HG03103 (cell line): ENCODE results near the gene TELO2.

Experiments
- ATAC-seq: cut with Tn5 transposase; IDR thresholded peaks from one replicate; pipeline ENCODE4 v1.9.1; 2021; ENCODE audit warnings: low read depth; ENCODE audit not compliant: unreplicated experiment

Gene TELO2

GRCh38 chr16:1550069-1550468 lies 56.9 kb downstream of the TELO2 start:
- ATAC-seq: no peak

- ATAC-seq: no peak
These were observed 57.5 kb downstream of the TELO2 start for GRCh38 chr16:1550696-1551095.

- no peak for ATAC-seq
These were observed 58.0 kb downstream of the TELO2 start for GRCh38 chr16:1551166-1551565.

GRCh38 chr16:1552129-1552528 lies 59.0 kb downstream of the TELO2 start:
- no peak for ATAC-seq

- ATAC-seq: no peak
These were observed 61.0 kb downstream of the TELO2 start for GRCh38 chr16:1553946-1554825.

- no peak for ATAC-seq
These were observed 61.8 kb downstream of the TELO2 start for GRCh38 chr16:1554826-1555445.

GRCh38 chr16:1556254-1556653 lies 63.1 kb downstream of the TELO2 start:
- ATAC-seq: no peak

- ATAC-seq: no peak
These were observed 63.9 kb downstream of the TELO2 start for GRCh38 chr16:1557074-1557473.

GRCh38 chr16:1557576-1557975 lies 64.4 kb downstream of the TELO2 start:
- no peak for ATAC-seq

- ATAC-seq: no peak
These were observed 66.4 kb downstream of the TELO2 start for GRCh38 chr16:1559446-1559975.
